ENCODE measurements around the gene SLC6A13. TPM values are rescaled to one million over a fixed set of nuclear protein-coding genes. Genes with fewer than 3 reads are reported as not detected.
A peak's percentile ranks its signal among the peaks of the same experiment; 100 is the strongest.
"Not testable (repeated sequence)": the region's sequence is repeated elsewhere in the genome, so short reads cannot be mapped to it uniquely, and the experiment has no call there.

The SLC6A13 gene
- total RNA-seq, 2 experiments from 2014 or later: 0.68 to 0.69 TPM

GRCh38 chr12:187986-188909 is 74.4 kb downstream of the SLC6A13 start:
- POLR2A ChIA-PET, H3K27ac Mint-ChIP-seq, H3K9me3 Mint-ChIP-seq, H3K27me3 Mint-ChIP-seq, H3K36me3 Mint-ChIP-seq, DNase-seq, H3K4me1 Mint-ChIP-seq: not testable (repeated sequence)
- peak overlapping the region; percentile 79 for H3K4me3 Mint-ChIP-seq
- ATAC-seq (ENCODE audit: low read depth): peak; percentile 9

GRCh38 chr12:186006-186625 is 76.5 kb downstream of the SLC6A13 start:
- H3K4me1 Mint-ChIP-seq: peaks cover 3% of the 10 kb centered on the region
- H3K4me3 Mint-ChIP-seq: no peak overlapping the region
- POLR2A ChIA-PET: no interaction called here
- no peaks in the 10 kb centered on the region for H3K36me3 Mint-ChIP-seq
- no peak overlapping the region for H3K27ac Mint-ChIP-seq
- H3K9me3 Mint-ChIP-seq: no peaks in the 10 kb centered on the region
- ATAC-seq (ENCODE audit: low read depth) (no peak), DNase-seq (no peak)
- peaks cover 11% of the 10 kb centered on the region for H3K27me3 Mint-ChIP-seq

GRCh38 chr12:185576-185955 is 77.1 kb downstream of the SLC6A13 start:
- DNase-seq: no peak
- Mint-ChIP-seq H3K4me3 (no peak overlapping the region), H3K27ac (no peak overlapping the region)

GRCh38 chr12:184811-185575 is 77.6 kb downstream of the SLC6A13 start:
- no peak for DNase-seq
- H3K27ac Mint-ChIP-seq: no peak overlapping the region
- ATAC-seq (ENCODE audit: low read depth): no peak
- H3K27me3 Mint-ChIP-seq: peaks cover 13% of the 10 kb centered on the region
- no peaks in the 10 kb centered on the region for H3K9me3 Mint-ChIP-seq
- POLR2A ChIA-PET: no interaction called here
- H3K4me3 Mint-ChIP-seq: no peak overlapping the region
- H3K36me3 Mint-ChIP-seq: no peaks in the 10 kb centered on the region
- peaks cover 10% of the 10 kb centered on the region for H3K4me1 Mint-ChIP-seq

More at GRCh38 chr12:185576-185955, 77.1 kb downstream of the SLC6A13 start:
- Mint-ChIP-seq H3K9me3 (no peaks in the 10 kb centered on the region), H3K4me1 (peaks cover 5% of the 10 kb centered on the region), H3K36me3 (no peaks in the 10 kb centered on the region), H3K27me3 (peaks cover 11% of the 10 kb centered on the region)
- POLR2A ChIA-PET: no interaction called here
- ATAC-seq (ENCODE audit: low read depth): no peak

GRCh38 chr12:182381-182892 is 80.2 kb downstream of the SLC6A13 start:
- Mint-ChIP-seq H3K4me3 (no peak overlapping the region), H3K27me3 (peaks cover 15% of the 10 kb centered on the region), H3K4me1 (peaks cover 11% of the 10 kb centered on the region), H3K36me3 (no peaks in the 10 kb centered on the region), H3K27ac (no peak overlapping the region), H3K9me3 (no peaks in the 10 kb centered on the region)
- no peak for ATAC-seq (ENCODE audit: low read depth)
- no peak for DNase-seq
- POLR2A ChIA-PET: no interaction called here

- POLR2A ChIA-PET: no interaction called here
- H3K27ac Mint-ChIP-seq: no peak overlapping the region
- peaks cover 11% of the 10 kb centered on the region for H3K4me1 Mint-ChIP-seq
- ATAC-seq (ENCODE audit: low read depth) (no peak), DNase-seq (no peak)
- no peak overlapping the region for H3K4me3 Mint-ChIP-seq
- H3K36me3 Mint-ChIP-seq: no peaks in the 10 kb centered on the region
- no peaks in the 10 kb centered on the region for H3K9me3 Mint-ChIP-seq
- H3K27me3 Mint-ChIP-seq: peaks cover 15% of the 10 kb centered on the region
Observed at GRCh38 chr12:181921-182320, 80.7 kb downstream of the SLC6A13 start.

GRCh38 chr12:180445-180844 is 82.2 kb downstream of the SLC6A13 start:
- peaks cover 11% of the 10 kb centered on the region for H3K4me1 Mint-ChIP-seq
- no peak overlapping the region for H3K4me3 Mint-ChIP-seq
- peak; percentile 62 for ATAC-seq (ENCODE audit: low read depth)
- POLR2A ChIA-PET: no interaction called here
- H3K27ac Mint-ChIP-seq: no peak overlapping the region
- DNase-seq: no peak
- no peaks in the 10 kb centered on the region for H3K36me3 Mint-ChIP-seq
- H3K9me3 Mint-ChIP-seq: no peaks in the 10 kb centered on the region
- H3K27me3 Mint-ChIP-seq: peaks cover 15% of the 10 kb centered on the region

GRCh38 chr12:179885-180284 is 82.8 kb downstream of the SLC6A13 start:
- POLR2A ChIA-PET: no interaction called here
- H3K9me3 Mint-ChIP-seq: no peaks in the 10 kb centered on the region
- peaks cover 17% of the 10 kb centered on the region for H3K27me3 Mint-ChIP-seq
- no peak overlapping the region for H3K4me3 Mint-ChIP-seq
- peaks cover 11% of the 10 kb centered on the region for H3K4me1 Mint-ChIP-seq
- ATAC-seq (ENCODE audit: low read depth): no peak
- no peak for DNase-seq
- no peak overlapping the region for H3K27ac Mint-ChIP-seq
- H3K36me3 Mint-ChIP-seq: no peaks in the 10 kb centered on the region

GRCh38 chr12:179131-179884 is 83.3 kb downstream of the SLC6A13 start:
- Mint-ChIP-seq H3K4me1 (peaks cover 9% of the 10 kb centered on the region), H3K9me3 (no peaks in the 10 kb centered on the region), H3K27me3 (peaks cover 17% of the 10 kb centered on the region), H3K36me3 (no peaks in the 10 kb centered on the region), H3K27ac (peak overlapping the region; percentile 48), H3K4me3 (no peak overlapping the region)
- POLR2A ChIA-PET: no interaction called here
- ATAC-seq (ENCODE audit: low read depth) (no peak), DNase-seq (no peak)

- DNase-seq (no peak), ATAC-seq (ENCODE audit: low read depth) (no peak)
- POLR2A ChIA-PET: no interaction called here
- no peak overlapping the region for H3K4me3 Mint-ChIP-seq
- peaks cover 9% of the 10 kb centered on the region for H3K4me1 Mint-ChIP-seq
- no peaks in the 10 kb centered on the region for H3K9me3 Mint-ChIP-seq
- H3K36me3 Mint-ChIP-seq: no peaks in the 10 kb centered on the region
- peak overlapping the region; percentile 48 for H3K27ac Mint-ChIP-seq
- H3K27me3 Mint-ChIP-seq: peaks cover 17% of the 10 kb centered on the region
Observed at GRCh38 chr12:178829-179109, 83.9 kb downstream of the SLC6A13 start.

GRCh38 chr12:177980-178828 is 84.4 kb downstream of the SLC6A13 start:
- DNase-seq (no peak), ATAC-seq (ENCODE audit: low read depth) (no peak)
- peaks cover 9% of the 10 kb centered on the region for H3K4me1 Mint-ChIP-seq
- H3K4me3 Mint-ChIP-seq: no peak overlapping the region
- no peaks in the 10 kb centered on the region for H3K36me3 Mint-ChIP-seq
- H3K27ac Mint-ChIP-seq: no peak overlapping the region
- POLR2A ChIA-PET: no interaction called here
- H3K9me3 Mint-ChIP-seq: no peaks in the 10 kb centered on the region
- H3K27me3 Mint-ChIP-seq: peaks cover 12% of the 10 kb centered on the region

- Mint-ChIP-seq H3K27ac (no peak overlapping the region), H3K9me3 (no peaks in the 10 kb centered on the region), H3K36me3 (no peaks in the 10 kb centered on the region), H3K4me3 (no peak overlapping the region), H3K4me1 (peaks cover 13% of the 10 kb centered on the region), H3K27me3 (peaks cover 10% of the 10 kb centered on the region)
- ATAC-seq (ENCODE audit: low read depth): no peak
- no peak for DNase-seq
- POLR2A ChIA-PET: no interaction called here
Observed at GRCh38 chr12:177336-177979, 85.2 kb downstream of the SLC6A13 start.

Measured in activated naive CD8-positive, alpha-beta T cell treated with anti-CD3 and anti-CD28 coated beads, Interleukin-2, amount 10 ng/mL, durations not matched to agents 7 days and 5 days (primary cell).